GM12878 (cell line): ENCODE results near the gene ZSCAN20. TPM values are rescaled to one million over a fixed set of nuclear protein-coding genes. Genes with fewer than 3 reads are reported as not detected.

Source experiments
- ATAC-seq: fragments of 200-7000 bp; cut with Tn5 transposase; 3 replicates; pipeline ENCODE4 v1.9.1; 2020; ENCODE audit warnings: mild to moderate bottlenecking, moderate library complexity
- BruUV-seq: library from RNA; stranded (reverse); fragments of 400-500 nt; replicated peaks from 2 replicates; lab custom pipeline; 2021; lab: Mats Ljungman, UMichigan
- CTCF ChIA-PET: fragments of 300-600 bp; sonication (Branson Sonifier 250); formaldehyde crosslinking; extraction: SDS; loops from one replicate; lab custom pipeline; 2021; ENCODE audit warnings: inconsistent platforms; lab: Yijun Ruan, JAX
- POLR2A ChIA-PET: fragments of 350-600 bp; formaldehyde crosslinking; extraction: SDS; loops from one replicate; lab custom pipeline; 2021; ENCODE audit warnings: inconsistent platforms; lab: Charles Lee
- RAD21 ChIA-PET: fragments of 300-600 bp; sonication (Branson Sonifier 250); formaldehyde crosslinking; loops from one replicate; lab custom pipeline; 2023; ENCODE audit warnings: antibody characterized with exemption; ENCODE audit not compliant: unreplicated experiment; lab: Charles Lee
- SMC1A ChIA-PET: fragments of 300-600 bp; sonication (Branson Sonifier 250); formaldehyde crosslinking; loops from one replicate; lab custom pipeline; 2023; ENCODE audit not compliant: unreplicated experiment, uncharacterized antibody; lab: Charles Lee
- DNase-seq: peaks from one replicate; pipeline ENCODE4 v3.0.0-alpha.2; 2011; ENCODE audit warnings: low read depth, low spot score
- FAIRE-seq: peaks from 3 replicates; lab custom pipeline; 2011; peaks lifted over from hg19 to GRCh38; lab: Jason Lieb, UNC
- H2AFZ ChIP-seq: 2 replicates; pipeline ENCODE4 v1.6.0; 2011; ENCODE audit warnings: low read depth, low read length, control low read depth; ENCODE audit not compliant: control insufficient read depth
- H3K27ac ChIP-seq: 2 replicates; pipeline ENCODE4 v1.5.1; 2011; ENCODE audit warnings: control low read depth; ENCODE audit not compliant: control insufficient read depth, insufficient read depth
- H3K27me3 ChIP-seq, 2 experiments: replicated peaks in 1 of 2; 2 replicates each; pipeline versions ENCODE4 v1.6.0 to v1.6.1; 2011; ENCODE audit warnings: low read length in 1 of 2; ENCODE audit not compliant: control insufficient read depth in 2 of 2, insufficient read depth in 2 of 2
- H3K36me3 ChIP-seq, 2 experiments: 2 replicates each; pipeline ENCODE4 v1.5.1; 2011; ENCODE audit warnings: low read length in 1 of 2; ENCODE audit not compliant: control insufficient read depth in 2 of 2, insufficient read depth in 2 of 2
- H3K4me1 ChIP-seq: 2 replicates; pipeline ENCODE4 v1.6.1; 2011; ENCODE audit warnings: mild to moderate bottlenecking, low read length, moderate library complexity, mixed read lengths; ENCODE audit not compliant: control insufficient read depth, insufficient read depth
- H3K4me2 ChIP-seq: 2 replicates; pipeline ENCODE4 v1.6.0; 2011; ENCODE audit warnings: control low read depth; ENCODE audit not compliant: control insufficient read depth, insufficient read depth
- H3K4me3 ChIP-seq: fragments of 200-600 bp; sonication (generic); 2 replicates; pipeline ENCODE4 v1.5.1; 2016
- H3K79me2 ChIP-seq: 2 replicates; pipeline ENCODE4 v1.6.0; 2011; ENCODE audit warnings: low read length; ENCODE audit not compliant: control insufficient read depth, insufficient read depth
- H3K9ac ChIP-seq: 2 replicates; pipeline ENCODE4 v1.8.0; 2011; ENCODE audit warnings: low read length, control low read depth, mixed read lengths; ENCODE audit not compliant: control insufficient read depth, insufficient read depth
- H3K9me3 ChIP-seq: replicated peaks from 3 replicates; pipeline ENCODE4 v1.5.1; 2011; ENCODE audit warnings: mild to moderate bottlenecking, low read length; ENCODE audit not compliant: control insufficient read depth, insufficient read depth
- H4K20me1 ChIP-seq: 2 replicates; pipeline ENCODE4 v1.6.0; 2011; ENCODE audit not compliant: control insufficient read depth, insufficient read depth
- CEBPB ChIP-seq, 2 experiments: fragments of 150-350 bp in 1 of 2; IDR thresholded peaks; 2 replicates each; pipeline ENCODE4 v1.6.1; 2012 to 2014; ENCODE audit warnings: low read depth in 2 of 2, low read length in 2 of 2, borderline replicate concordance in 1 of 2, inconsistent platforms in 1 of 2
- CREB1 ChIP-seq: IDR thresholded peaks from 2 replicates; pipeline ENCODE4 v1.6.1; 2012; ENCODE audit warnings: low read depth, mild to moderate bottlenecking, inconsistent platforms
- GABPA ChIP-seq: IDR thresholded peaks from 2 replicates; pipeline ENCODE4 v1.6.1; 2014; ENCODE audit warnings: antibody characterized with exemption, low read depth, mild to moderate bottlenecking, inconsistent platforms
- JUNB ChIP-seq: IDR thresholded peaks from 2 replicates; pipeline ENCODE4 v1.6.1; 2016; ENCODE audit warnings: antibody characterized with exemption, mild to moderate bottlenecking
- MEF2B ChIP-seq: fragments of 450-650 bp; IDR thresholded peaks from 2 replicates; pipeline ENCODE4 v1.6.1; 2018; ENCODE audit warnings: mild to moderate bottlenecking, moderate library complexity; ENCODE audit not compliant: partially characterized antibody, poor library complexity, severe bottlenecking
- MYC ChIP-seq: IDR thresholded peaks from 2 replicates; pipeline ENCODE4 v1.6.1; 2011; ENCODE audit warnings: mild to moderate bottlenecking, low read length, moderate library complexity, inconsistent platforms; ENCODE audit not compliant: insufficient read depth, insufficient replicate concordance, insufficient read length, severe bottlenecking
- NFIC ChIP-seq: IDR thresholded peaks from 2 replicates; pipeline ENCODE4 v1.6.1; 2012; ENCODE audit warnings: low read depth, mild to moderate bottlenecking, inconsistent platforms, low read length, moderate library complexity
- RAD21 ChIP-seq: IDR thresholded peaks from 2 replicates; pipeline ENCODE4 v1.6.1; 2011; ENCODE audit warnings: mild to moderate bottlenecking, low read depth, low read length, moderate library complexity; ENCODE audit not compliant: insufficient read depth
- RBBP5 ChIP-seq: fragments of 200-600 bp; sonication (generic); conservative IDR thresholded peaks from 2 replicates; pipeline ENCODE4 v1.6.1; 2016
- STAT3 ChIP-seq: IDR thresholded peaks from 2 replicates; pipeline ENCODE4 v1.6.1; 2011; ENCODE audit warnings: low read depth, low read length, improper control_type of control experiment
- ZNF384 ChIP-seq: IDR thresholded peaks from 2 replicates; pipeline ENCODE4 v1.6.1; 2012; ENCODE audit warnings: low read depth, mild to moderate bottlenecking, low read length, improper control_type of control experiment, borderline replicate concordance
- ZNF622 ChIP-seq: fragments of 450-650 bp; IDR thresholded peaks from 2 replicates; pipeline ENCODE4 v1.6.1; 2017; ENCODE audit warnings: mild to moderate bottlenecking, inconsistent platforms
- WGBS: methylation state at CpG from one replicate; pipeline ENCODE4 v1.1.6; 2016; ENCODE audit warnings: low lambda C conversion rate; ENCODE audit not compliant: insufficient replicate concordance, insufficient coverage; ENCODE audit errors: missing lambda C conversion rate; 5-methylcytosine and 5-hydroxymethylcytosine counted together
- in situ Hi-C: fragments of 300-500 bp; cut with MboI; formaldehyde crosslinking; loops from 9 replicates; pipeline ENCODE4 v1.14.3; 2018; ENCODE audit warnings: mixed read lengths
- intact Hi-C: fragments of 100-400 bp; cut with micrococcal nuclease; formaldehyde crosslinking; loops from one replicate; pipeline ENCODE4 v1.14.2; 2022; ENCODE audit not compliant: unreplicated experiment
- polyA plus RNA-seq, 11 experiments: library from polyadenylated mRNA; depleted of rRNA in 4 of 11; unstranded in 6 of 11; stranded (reverse) in 5 of 11; fragments of >200 nt; fragmentation: Nextera tagmentation in 4 of 11; fragmentation: Illumina TruSeq in 1 of 11; extraction: Ambion mirVana in 4 of 11; extraction: Trizol in 1 of 11; gene quantifications; 1 replicate in 1 of 11; 2 replicates in 10 of 11; pipeline versions ENCODE4 v1.2.1 to v1.2.3, GENCODE V29; 2011 to 2016; ENCODE audit warnings: inconsistent platforms in 2 of 11, missing spikeins in 2 of 11, low read depth in 1 of 11
- total RNA-seq, 4 experiments: library from RNA; depleted of rRNA in 3 of 4; stranded (reverse); fragments of >200 nt in 3 of 4; fragmentation: Illumina TruSeq in 1 of 4; extraction: Trizol in 1 of 4; gene quantifications; 2 replicates each; pipeline versions ENCODE4 v1.2.1 to v1.2.3, GENCODE V29; 2013 to 2021
- TF ChIP-seq, protein P1 (sequence below), 3 experiments: IDR thresholded peaks in 2 of 3; conservative IDR thresholded peaks in 1 of 3; 2 replicates each; pipeline ENCODE4 v1.5.1; 2011; ENCODE audit warnings: low read depth in 3 of 3, low read length in 3 of 3, mild to moderate bottlenecking in 3 of 3, control low read depth in 2 of 3, moderate library complexity in 2 of 3, inconsistent platforms in 1 of 3, mixed read lengths in 1 of 3; ENCODE audit not compliant: control insufficient read depth in 2 of 3, insufficient read depth in 1 of 3; ENCODE audit errors: extremely low read depth in 1 of 3
- TF ChIP-seq, protein P2 (sequence below): IDR thresholded peaks from 2 replicates; pipeline ENCODE4 v1.6.1; 2012; ENCODE audit warnings: low read depth, low read length, improper control_type of control experiment

ZSCAN20 gene
- total and polyA plus RNA-seq, 10 of the 15 experiments (the other 5 are each of a cell fraction or from before 2014, with no cell fraction given), result 0.35 to 5.1 (median 2.4) TPM

DNA sequence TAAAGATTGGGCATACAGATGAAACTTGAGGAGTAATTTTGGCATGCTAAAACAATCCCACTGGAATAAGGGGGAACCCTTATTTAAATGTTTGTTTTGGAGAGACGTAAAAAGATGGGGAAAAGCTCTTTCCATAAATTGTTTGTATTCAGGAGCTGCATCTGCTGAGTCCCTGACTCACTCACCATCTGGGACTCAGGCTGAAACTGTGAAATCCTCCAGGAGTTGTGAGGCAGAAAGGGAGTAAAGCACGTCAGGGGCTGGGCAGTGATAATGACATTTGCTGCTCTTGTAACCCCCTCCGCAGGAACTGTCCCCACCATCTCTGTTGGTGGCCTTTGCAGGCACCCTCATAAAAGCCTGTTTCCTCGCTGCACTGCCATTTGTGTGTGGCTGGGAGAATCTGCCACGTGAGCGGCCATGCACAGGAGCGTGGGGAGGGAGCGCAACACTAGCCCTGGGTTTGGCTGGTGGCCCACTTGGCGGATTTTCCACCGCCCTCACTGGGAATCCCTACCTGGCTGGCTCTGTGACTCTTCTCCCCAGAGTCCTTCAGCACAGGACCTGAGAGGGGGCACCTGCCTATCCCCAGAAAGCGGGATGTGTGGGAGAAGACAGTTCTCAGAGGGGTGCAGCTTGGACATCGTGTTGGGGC lies 45.3 kb downstream of the ZSCAN20 start:
- in situ Hi-C loops (no loop called here), intact Hi-C loops (no loop called here)
- CTCF ChIA-PET, result no interaction called here
- Histone ChIP-seq H3K79me2 (no peaks in the 10 kb centered on the region), H3K4me3 (no peak overlapping the region), H3K4me1 (no peaks in the 10 kb centered on the region), H3K36me3 (no peaks in the 10 kb centered on the region), H3K27ac (no peak overlapping the region), H3K9ac (no peak overlapping the region), H3K4me2 (no peak overlapping the region), H4K20me1 (no peaks in the 10 kb centered on the region), H3K27me3 (peaks cover 0 to 3% of the 10 kb centered on the region in 2 experiments)
- SMC1A ChIA-PET, result interaction anchor here (0.5 kb wide), 1 partner anchor 776 kb away, joined by 3 read pairs; no protein-coding TSS in a partner anchor
- WGBS, result 29% methylated on average over 12 of the region's 12 CpGs
- no TSS peak for BruUV-seq
- DNase-seq (no peak), FAIRE-seq (no peak), ATAC-seq (no peak)
- POLR2A ChIA-PET, result no interaction called here
- RAD21 ChIA-PET, result no interaction called here
- TF ChIP-seq GABPA, result no peak
- TF ChIP-seq NFIC, result no peak
- no peak for TF ChIP-seq CEBPB (IDR thresholded peaks at IDR 0.05; ENCODE audit: borderline replicate concordance in 1 of 2, low read depth in 2 of 2, low read length in 2 of 2)
- no peak for TF ChIP-seq RBBP5
- TF ChIP-seq ZNF384, result no peak
- no peak for TF ChIP-seq MYC
- no peak for TF ChIP-seq STAT3
- TF ChIP-seq ZNF622, result no peak
- TF ChIP-seq JUNB, result no peak
- TF ChIP-seq MEF2B, result no peak
- TF ChIP-seq, protein P1, sequence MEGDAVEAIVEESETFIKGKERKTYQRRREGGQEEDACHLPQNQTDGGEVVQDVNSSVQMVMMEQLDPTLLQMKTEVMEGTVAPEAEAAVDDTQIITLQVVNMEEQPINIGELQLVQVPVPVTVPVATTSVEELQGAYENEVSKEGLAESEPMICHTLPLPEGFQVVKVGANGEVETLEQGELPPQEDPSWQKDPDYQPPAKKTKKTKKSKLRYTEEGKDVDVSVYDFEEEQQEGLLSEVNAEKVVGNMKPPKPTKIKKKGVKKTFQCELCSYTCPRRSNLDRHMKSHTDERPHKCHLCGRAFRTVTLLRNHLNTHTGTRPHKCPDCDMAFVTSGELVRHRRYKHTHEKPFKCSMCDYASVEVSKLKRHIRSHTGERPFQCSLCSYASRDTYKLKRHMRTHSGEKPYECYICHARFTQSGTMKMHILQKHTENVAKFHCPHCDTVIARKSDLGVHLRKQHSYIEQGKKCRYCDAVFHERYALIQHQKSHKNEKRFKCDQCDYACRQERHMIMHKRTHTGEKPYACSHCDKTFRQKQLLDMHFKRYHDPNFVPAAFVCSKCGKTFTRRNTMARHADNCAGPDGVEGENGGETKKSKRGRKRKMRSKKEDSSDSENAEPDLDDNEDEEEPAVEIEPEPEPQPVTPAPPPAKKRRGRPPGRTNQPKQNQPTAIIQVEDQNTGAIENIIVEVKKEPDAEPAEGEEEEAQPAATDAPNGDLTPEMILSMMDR (IDR thresholded peaks at IDR 0.05 in 2 of 3, conservative IDR thresholded peaks at IDR 0.05 in 1 of 3; ENCODE audit: control insufficient read depth in 2 of 3, extremely low read depth in 1 of 3, insufficient read depth in 1 of 3, low read depth in 3 of 3, low read length in 3 of 3), result no peak
- TF ChIP-seq, protein P2, sequence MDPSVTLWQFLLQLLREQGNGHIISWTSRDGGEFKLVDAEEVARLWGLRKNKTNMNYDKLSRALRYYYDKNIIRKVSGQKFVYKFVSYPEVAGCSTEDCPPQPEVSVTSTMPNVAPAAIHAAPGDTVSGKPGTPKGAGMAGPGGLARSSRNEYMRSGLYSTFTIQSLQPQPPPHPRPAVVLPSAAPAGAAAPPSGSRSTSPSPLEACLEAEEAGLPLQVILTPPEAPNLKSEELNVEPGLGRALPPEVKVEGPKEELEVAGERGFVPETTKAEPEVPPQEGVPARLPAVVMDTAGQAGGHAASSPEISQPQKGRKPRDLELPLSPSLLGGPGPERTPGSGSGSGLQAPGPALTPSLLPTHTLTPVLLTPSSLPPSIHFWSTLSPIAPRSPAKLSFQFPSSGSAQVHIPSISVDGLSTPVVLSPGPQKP, result no peak
- TF ChIP-seq RAD21, result no peak
- no peak for TF ChIP-seq CREB1
- TF ChIP-seq, all 136 proteins: peak for 0
- no peak overlapping the region for H2AFZ ChIP-seq
- no peaks in the 10 kb centered on the region for H3K9me3 ChIP-seq
